PC-3 (cell line): ENCODE data around the gene CNTNAP2.

Experiments used
- EZH2 ChIP-seq: fragments of 300-600 bp; sonication (generic); IDR thresholded peaks from one replicate; pipeline ENCODE4 v1.6.1; 2017; ENCODE audit warnings: antibody characterized with exemption, mild to moderate bottlenecking, low read length; ENCODE audit not compliant: unreplicated experiment
- EZH2phosphoT487 ChIP-seq: fragments of 300-600 bp; sonication (generic); IDR thresholded peaks from 2 replicates; pipeline ENCODE4 v1.6.1; 2018; ENCODE audit warnings: mild to moderate bottlenecking, antibody characterized with exemption, low read length, borderline replicate concordance
- TF ChIP-seq, protein P1 (sequence below): fragments of 300-600 bp; sonication (generic); conservative IDR thresholded peaks from 2 replicates; pipeline ENCODE4 v1.5.1; 2017; ENCODE audit warnings: antibody characterized with exemption, low read depth, mild to moderate bottlenecking, low read length

DNA sequence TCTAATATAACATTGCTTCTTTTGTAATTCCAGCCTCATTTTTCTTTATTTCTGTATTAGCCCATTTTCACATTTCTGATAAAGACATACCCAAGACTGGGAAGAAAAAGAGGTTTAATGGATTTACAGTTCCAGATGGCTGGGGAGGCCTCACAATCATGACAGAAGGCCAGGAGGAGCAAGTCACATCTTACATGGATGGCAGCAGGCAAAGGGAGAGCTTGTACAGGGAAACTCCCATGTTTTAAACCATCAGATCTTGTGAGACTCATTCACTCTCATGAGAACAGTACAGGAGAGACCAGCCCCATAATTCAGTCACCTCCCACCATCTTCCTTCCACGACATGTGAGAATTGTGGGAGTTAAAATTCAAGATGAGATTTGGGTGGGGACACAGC, 510.3 kb downstream of the CNTNAP2 start:
- TF ChIP-seq, protein P1, sequence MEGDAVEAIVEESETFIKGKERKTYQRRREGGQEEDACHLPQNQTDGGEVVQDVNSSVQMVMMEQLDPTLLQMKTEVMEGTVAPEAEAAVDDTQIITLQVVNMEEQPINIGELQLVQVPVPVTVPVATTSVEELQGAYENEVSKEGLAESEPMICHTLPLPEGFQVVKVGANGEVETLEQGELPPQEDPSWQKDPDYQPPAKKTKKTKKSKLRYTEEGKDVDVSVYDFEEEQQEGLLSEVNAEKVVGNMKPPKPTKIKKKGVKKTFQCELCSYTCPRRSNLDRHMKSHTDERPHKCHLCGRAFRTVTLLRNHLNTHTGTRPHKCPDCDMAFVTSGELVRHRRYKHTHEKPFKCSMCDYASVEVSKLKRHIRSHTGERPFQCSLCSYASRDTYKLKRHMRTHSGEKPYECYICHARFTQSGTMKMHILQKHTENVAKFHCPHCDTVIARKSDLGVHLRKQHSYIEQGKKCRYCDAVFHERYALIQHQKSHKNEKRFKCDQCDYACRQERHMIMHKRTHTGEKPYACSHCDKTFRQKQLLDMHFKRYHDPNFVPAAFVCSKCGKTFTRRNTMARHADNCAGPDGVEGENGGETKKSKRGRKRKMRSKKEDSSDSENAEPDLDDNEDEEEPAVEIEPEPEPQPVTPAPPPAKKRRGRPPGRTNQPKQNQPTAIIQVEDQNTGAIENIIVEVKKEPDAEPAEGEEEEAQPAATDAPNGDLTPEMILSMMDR: no peak
- TF ChIP-seq EZH2 (no peak), EZH2phosphoT487 (no peak)
